Measurements from ENCODE around the gene VPREB1.
"Not testable (repeated sequence)": the region's sequence is repeated elsewhere in the genome, so short reads cannot be mapped to it uniquely, and the experiment has no call there.

The VPREB1 gene, protein sequence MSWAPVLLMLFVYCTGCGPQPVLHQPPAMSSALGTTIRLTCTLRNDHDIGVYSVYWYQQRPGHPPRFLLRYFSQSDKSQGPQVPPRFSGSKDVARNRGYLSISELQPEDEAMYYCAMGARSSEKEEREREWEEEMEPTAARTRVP

DNA sequence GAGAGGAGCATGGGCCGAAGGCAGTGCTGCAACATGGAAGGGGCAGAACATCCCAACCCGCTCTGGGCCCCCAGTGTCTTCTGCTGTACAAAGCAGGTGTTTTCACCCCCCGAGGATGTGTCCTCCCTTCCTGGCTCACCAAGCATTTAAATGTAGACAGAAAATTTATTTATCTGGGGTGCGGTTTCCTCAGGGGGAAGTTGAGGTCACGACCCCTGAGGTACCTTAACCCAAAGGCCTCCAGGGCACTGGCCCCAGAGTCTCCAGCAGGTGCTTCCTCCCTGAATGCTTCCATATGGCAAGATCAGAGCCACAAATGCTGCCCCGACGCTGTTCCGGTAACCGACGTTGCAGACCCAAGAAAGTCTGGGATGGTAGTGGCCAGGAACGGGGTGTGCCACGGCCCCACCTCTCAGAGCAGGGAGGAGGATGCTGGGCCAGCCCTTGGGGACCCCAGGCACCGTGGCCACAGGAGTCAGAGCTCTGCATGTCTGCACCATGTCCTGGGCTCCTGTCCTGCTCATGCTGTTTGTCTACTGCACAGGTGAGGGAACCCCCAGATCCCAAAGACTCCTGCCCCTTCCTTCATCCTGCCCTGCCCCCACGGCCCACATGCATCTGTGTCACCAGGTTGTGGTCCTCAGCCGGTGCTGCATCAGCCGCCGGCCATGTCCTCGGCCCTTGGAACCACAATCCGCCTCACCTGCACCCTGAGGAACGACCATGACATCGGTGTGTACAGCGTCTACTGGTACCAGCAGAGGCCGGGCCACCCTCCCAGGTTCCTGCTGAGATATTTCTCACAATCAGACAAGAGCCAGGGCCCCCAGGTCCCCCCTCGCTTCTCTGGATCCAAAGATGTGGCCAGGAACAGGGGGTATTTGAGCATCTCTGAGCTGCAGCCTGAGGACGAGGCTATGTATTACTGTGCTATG lies at the start of gene VPREB1:
TSS of gene VPREB1 (plus strand) at position 471 of the 935 bp plus-strand sequence. CDS start at position 499, 28 bp downstream.
- no peak for DNase-seq (ENCODE audit: low read depth)

DNA sequence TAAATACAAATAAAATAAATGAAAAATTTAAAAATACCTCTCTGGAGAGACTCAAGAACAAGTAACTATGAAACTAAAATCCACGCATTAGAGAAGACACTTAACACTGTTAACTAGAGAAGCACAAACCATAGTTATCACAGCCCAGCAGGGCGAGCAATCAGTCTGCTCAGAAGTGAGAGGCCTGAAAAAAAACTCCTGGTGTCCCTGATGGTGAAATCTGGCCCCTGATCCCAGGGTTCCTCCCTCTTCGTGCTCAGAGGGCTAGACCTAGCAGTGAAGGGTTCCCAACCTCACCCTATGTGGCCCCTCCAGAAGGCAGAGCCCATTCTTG lies 49.7 kb upstream of the VPREB1 start:
- no peak for DNase-seq (ENCODE audit: low read depth)

DNA sequence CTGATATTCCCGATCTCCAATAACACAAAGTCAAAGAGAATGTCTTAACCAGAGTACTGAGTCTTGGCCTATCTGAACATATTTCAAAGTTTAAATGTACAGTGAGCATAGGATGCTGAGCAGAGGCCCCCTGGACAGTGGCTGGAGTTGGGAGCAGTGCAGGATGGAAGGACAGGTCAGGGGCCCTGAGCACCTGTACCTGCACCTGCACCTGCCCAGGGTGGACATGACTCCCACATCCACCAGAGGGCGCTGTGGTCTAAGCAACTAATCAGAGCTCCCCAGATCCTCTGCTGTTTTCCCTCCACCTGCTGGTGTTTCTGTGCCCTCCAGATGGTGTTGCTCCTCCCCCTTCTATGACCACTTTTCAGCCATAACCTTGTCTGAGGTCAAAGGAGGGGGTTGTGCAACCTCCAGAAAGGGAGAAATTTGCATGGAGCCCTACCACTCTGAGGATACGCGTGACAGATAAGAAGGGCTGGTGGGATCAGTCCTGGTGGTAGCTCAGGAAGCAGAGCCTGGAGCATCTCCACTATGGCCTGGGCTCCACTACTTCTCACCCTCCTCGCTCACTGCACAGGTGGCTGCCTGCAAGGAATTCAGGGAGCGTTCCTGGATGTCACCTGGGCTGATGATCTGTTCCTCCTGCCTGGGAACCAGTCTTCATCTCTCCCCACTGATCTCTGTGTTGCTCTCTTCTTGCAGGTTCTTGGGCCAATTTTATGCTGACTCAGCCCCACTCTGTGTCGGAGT lies 49.1 kb upstream of the VPREB1 start:
- peak; percentile 45 for DNase-seq (ENCODE audit: low read depth)

DNA sequence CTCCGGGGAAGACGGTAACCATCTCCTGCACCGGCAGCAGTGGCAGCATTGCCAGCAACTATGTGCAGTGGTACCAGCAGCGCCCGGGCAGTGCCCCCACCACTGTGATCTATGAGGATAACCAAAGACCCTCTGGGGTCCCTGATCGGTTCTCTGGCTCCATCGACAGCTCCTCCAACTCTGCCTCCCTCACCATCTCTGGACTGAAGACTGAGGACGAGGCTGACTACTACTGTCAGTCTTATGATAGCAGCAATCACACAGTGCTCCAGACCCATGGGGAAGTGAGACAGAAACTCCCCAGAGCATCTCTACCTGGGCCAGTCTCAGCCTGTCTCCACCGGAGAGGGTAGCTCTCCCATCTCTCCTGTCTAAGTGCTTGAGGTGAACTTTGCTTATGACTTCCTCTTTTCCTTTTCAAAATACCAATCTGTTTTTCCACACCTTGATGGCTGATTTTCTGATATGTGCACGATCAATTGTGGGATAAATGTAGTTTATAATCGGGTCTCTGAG lies 48.5 kb upstream of the VPREB1 start:
- DNase-seq (ENCODE audit: low read depth): no peak

DNA sequence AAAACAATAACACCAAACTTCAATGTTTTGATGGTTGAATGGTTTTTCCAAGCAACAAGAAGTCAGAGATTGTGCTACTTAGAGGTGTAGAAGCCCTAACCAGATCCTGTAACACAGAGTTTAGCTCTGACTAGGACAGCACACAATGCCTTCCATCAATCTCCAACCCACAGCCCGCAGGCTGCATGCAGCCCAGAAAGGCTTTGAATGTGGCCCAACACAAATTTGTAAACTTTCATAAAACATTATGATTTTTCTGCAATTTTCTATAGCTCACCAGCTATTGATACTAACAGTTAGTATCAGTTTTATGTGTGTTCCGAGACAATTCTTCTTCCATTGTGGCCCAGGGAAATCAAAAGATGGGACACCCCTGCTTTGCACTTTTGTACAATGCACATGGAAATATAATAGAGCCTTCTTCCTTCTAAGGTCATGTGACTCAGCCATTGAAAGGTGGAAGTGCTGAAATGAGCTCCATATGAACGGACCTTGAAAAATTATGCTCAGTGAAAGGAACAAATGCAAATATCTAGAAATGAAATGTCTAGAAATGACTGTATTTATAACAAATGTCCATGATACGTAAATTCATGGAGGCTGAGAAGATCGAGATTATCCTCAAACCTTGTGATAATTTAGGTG lies 47.6 kb upstream of the VPREB1 start:
- no peak for DNase-seq (ENCODE audit: low read depth)

DNA sequence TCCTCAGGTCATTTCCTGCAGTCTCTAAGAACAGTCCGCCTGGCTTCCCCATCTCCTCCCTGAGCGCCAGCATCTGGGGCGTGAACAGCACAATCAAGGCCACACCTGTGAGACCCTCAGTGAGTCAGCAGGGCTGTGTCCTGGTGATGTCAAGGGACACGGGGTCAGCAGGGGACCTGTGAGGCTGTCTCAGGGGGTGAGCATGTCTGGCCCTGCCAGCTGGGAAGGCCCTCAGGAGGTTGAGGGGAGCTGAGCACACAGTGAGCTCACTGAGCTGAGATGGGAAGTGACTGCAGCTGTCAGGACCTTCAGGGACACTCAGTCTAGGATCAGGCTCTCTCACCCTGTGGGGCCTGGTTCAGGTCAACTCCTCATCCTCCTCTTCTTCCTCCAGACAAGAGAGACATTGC lies 46.6 kb upstream of the VPREB1 start:
- DNase-seq (ENCODE audit: low read depth): no peak

DNA sequence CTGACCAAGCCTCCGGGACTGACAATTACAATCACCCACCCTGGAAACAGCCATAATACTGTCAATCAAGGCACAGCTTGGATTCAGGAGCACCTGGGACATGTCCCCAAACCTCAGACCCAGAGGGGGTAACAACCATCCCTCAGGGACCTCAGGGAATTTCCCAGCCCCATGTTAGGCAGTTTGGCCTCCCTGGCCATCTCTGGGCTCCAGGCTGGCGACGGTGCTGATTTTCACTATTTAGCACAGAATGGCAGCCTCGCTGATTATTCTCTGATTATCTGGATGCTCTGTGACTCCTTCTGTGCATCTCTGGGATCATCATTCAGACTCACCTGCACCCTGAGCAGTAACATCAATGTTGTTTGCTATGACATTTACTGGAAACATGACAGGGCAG lies 45.8 kb upstream of the VPREB1 start:
- no peak for DNase-seq (ENCODE audit: low read depth)

DNA sequence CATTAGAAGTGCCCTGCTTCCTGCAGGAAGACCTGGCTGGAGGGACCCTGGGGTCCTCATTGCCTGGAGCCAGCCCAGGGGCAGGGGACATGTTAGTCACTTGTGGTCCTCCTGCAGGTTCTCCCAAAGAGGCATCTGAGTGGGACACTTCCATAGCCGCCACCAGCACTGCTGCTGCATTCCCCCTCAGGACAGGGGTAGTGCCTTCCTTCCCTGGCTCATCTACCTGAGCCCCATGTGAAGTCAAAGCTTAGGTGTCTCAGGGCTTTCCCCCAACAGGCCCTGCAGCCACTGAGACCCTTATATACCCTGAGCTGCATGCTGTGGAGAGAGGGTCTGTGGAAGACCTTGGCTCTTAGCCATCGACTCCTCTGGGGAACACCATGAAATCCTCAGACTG lies 45.0 kb upstream of the VPREB1 start:
- no peak for DNase-seq (ENCODE audit: low read depth)

DNA sequence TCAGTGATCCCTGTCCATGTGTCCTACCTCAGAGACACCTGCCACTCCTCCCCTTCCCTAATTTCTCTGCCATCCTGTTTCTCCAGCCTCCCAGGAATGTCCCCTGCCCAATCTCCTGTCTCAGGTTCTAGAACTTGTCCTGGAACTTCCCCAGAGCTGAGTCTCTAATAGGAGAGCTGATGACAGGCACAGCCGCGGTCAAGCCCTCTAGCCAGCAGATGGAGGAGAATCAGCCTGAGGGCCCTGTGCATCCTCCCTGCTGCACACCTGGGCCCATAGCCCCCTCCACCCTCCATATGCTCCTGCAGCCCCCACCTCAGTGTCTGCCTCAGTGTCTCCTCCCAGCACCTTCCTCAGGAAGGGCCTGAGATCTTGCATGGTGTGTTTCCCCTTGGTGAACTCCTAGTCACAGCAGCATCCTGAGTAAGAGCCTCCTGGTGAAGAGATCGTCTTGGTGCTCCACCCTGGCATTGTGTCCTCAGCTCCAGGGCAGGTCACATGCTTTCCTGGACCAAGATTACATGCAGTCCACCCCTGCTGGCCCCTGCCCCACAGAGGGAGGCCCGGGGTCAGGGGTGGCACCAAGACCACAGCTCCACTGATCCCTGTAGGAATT lies 43.9 kb upstream of the VPREB1 start:
- no peak for DNase-seq (ENCODE audit: low read depth)

DNA sequence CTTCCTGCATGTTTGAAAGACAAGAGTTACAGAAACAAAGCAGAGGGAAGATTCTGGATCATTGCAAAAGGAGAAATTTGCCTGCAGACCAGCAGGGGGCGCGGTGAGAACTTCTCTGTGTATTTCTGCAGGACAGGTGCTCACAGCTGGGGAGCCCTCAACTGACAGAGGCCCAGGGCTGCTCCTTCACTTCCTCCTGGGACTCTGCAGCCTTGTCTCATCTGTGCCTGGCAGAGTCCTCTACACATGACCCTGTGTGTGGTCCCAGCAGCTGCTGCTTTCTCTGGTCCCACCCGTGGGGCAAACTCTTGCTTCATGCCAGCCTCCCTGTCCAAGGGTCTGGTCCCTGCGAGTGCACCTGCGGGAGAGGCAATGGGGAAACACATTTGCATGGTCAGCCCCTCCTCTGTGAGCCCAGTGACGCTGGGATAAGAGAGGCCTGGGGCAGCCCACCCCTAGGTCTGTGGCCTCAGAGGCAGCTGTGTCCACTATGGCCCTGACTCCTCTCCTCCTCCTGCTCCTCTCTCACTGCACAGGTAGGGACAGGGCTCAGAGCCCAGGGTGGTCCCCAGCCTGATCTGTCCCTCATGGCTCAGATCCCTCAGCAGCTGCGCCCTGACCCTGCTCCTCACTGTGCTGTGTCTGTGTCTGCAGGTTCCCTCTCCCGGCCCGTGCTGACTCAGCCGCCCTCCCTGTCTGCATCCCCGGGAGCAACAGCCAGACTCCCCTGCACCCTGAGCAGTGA lies 43.2 kb upstream of the VPREB1 start:
- DNase-seq (ENCODE audit: low read depth): no peak

DNA sequence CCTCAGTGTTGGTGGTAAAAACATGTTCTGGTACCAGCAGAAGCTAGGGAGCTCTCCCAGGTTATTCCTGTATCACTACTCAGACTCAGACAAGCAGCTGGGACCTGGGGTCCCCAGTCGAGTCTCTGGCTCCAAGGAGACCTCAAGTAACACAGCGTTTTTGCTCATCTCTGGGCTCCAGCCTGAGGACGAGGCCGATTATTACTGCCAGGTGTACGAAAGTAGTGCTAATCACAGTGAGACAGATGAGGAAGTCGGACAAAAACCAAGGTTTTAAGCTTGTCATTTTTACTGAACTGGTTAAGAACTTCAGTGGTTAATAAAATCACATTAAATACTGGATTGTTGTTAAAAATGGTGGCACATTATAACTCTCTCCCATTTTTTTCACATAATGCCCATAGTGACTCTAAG lies 42.6 kb upstream of the VPREB1 start:
- no peak for DNase-seq (ENCODE audit: low read depth)

DNA sequence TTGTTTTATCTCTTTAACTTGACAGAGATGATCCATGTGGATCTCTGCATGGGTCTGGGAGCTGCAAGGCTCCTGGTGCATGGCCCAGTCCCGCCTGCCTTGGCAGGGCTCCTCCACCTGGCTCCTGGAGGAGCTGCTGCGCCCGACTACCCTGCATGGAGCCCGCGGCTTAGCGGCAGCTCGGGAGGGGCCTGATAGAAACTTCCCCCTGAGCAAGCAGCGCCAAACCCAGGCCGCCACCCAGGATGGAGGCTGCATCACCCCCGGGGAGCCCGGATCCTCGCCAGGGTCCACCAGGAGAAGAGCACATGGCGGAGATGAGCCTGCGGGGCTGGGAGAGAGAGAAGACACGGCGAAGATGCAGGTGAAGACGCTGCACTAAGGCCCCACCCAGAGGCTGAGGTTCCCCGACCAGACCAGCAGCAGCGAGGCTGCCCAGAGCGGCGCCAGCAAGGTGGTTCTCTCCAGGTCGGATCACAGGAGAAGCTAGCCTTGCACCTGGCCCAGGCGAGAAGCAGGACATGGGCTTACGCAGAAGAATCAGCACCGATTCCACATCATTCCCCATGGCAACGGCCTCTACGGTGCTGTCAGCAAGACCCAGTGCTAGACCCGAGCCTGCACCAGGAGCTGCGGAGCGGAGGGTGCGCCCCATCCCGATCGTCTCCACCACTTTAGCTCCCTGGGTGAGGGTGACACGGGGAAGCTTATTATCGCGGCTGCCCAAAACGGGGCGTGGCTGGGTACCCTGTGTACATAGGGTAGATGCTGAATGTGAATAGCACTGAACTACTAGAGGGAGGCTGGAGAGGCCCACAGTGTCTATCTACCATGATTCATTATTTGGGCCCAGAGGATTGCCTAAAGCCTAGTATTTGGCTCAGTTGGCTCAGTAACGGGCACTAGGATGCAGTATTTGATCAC lies 41.3 kb upstream of the VPREB1 start:
- DNase-seq (ENCODE audit: low read depth): no peak

DNA sequence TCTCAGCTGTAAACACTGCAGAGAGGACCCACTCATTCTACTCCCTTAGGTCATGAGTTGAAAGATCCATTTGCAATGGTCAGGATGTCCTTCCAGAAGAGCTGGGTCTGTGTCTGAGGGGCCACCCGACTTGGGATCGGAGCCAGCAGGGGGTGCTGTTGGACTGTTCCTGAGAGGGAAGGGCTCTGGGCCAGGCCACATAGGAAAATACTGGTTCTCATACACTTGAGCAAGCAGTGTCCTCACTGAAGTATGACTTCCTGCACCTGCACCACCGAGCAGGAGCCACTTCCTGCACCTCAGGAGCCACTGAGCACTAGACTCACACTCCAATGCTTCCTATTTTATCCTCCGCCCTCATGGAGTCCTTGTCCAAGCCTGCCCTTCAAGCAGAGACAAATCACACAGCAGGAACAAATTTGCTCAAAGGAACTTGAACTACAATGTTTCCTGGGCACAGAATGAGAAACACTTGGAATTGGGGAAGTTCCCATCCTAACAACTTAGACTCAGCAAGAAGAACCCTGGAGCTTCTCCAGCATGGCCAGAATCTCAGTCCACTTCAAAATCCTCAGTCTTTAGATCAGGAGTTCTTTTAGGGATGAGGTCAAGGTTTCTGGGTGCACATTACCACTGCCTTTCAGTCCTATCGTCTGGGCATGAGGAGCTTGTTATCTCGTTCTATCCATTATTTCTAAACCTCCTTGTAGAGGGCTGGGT lies 36.6 kb upstream of the VPREB1 start:
- peak; percentile 43 for DNase-seq (ENCODE audit: low read depth)

DNA sequence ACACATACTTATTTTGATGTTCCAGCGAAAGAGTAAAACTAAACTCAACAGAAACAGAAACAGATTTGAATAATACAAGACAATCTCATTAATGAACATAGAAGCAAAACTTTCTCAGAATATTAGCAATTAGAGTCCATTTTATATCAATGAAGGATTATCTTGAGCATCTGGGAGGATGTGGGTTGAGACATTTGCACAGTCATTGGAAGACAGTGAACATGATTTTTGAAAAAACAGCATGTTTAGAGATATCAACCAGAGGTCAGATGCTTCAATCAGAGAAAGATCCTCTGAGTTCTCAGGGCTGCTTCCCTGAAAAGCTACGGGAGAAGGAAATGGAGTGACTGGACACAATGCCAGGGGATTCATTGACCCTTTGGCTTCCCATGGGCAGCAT lies 35.9 kb upstream of the VPREB1 start:
- DNase-seq (ENCODE audit: low read depth): no peak

DNA sequence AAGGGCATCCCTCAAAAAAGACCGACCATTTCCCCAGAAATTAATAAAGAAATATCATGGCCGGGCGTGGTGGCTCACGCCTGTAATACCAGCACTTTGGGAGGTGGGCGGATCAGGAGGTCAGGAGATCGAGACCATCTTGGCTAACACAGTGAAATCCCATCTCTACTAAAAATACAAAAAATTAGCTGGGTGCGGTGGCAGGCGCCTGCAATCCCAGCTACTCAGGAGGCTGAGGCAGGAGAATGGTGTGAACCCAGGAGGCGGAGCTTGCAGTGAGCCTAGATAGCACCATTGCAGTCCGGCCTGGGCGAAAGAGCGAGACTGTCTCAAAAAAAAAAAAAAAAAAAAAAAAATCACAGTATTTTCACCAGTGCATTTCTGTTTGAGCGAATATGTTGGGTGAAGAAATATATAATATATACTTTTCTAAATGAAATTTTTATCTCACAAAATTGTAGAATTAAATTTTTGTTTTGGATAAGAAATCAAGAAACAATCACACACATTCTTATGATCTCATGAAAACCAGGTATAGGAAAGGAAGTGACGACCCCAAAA lies 35.4 kb upstream of the VPREB1 start:
- not testable (repeated sequence) for DNase-seq (ENCODE audit: low read depth)

DNA sequence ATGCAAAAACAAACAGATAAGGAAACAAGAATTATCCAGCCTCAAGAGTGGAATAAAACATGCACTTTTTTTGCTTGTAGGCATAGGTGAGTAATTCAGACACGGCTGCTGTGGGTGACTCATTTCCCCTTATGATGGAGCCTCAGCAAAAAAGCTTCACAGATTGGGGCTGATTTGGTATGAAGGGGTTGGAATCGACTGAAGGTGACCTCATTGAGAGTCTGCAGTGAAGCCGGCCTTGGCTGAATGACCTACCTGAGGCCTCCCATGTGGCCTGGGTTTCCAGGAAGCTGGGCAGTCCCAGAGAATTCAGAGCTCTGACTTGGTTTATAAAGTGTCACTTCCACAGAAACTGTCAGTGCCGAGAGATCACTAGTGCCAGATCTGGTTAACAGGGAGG lies 34.2 kb upstream of the VPREB1 start:
- DNase-seq (ENCODE audit: low read depth): no peak

DNA sequence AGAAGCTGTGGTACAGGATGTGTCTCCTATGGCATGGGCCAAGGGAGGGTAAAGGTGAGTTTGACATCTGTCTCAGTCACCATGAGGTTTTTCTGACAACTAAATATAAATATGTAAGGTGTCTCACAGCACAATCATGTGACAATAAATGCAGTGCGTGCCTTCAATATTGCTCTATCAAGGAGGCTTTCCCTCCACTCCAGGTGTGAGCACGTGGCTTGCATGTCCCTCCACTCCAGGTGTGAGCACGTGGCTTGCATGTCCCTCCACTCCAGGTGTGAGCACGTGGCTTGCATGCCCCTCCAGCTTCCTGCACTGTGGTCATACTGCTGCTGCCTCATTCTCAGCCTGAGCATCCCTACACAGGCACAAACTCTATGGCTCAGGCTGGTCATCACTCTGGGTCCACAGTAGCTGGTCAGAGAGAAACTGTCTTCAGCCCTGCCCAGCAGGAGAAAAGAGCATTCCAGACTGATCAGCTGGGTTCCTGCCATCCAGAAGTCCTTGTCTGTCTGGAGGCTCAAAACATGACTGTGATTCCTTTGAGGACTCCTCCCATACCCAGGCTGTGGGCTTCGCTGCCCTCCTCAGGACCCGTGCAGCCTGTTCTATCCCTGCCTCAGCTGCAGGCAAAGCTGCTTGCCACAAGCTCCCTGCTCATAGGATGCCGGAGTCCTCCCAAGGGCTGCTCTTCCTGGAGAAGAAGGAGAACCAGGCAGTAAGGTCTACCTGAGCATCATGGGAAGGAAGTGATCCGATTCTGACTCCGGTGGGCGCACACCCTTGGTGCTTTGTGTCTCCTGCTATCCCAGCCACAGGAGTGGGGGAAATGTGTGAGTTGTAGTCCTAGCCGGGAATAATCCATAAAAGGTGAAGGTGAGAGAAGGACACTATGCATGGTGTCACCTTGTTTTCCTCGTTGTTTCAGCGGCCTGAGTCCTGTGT lies 33.4 kb upstream of the VPREB1 start:
- no peak for DNase-seq (ENCODE audit: low read depth)

DNA sequence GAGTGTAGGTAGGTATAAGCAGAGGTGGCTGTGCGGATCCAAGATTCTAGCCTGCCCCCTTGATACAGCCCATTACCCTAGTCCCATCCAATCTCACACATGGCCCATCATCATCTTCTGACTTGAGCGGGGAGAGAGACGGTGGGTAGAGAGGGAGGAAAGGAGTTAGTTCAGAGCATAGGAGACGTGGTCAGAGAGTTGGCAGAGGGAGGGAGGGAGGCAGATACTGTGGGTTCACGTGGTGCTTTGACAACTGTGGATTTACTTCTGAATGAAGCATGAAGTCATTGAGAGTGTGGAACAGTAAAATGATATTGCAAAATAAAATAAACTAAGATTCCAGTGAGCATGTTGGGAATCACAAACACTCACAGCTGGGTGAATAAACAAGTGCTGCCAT lies 31.4 kb upstream of the VPREB1 start:
- no peak for DNase-seq (ENCODE audit: low read depth)

Data from CMK (cell line).